NCI-H69 (cell line): Measurements from ENCODE around the gene SVOP.
"Not testable (repeated sequence)": the region's sequence is repeated elsewhere in the genome, so short reads cannot be mapped to it uniquely, and the experiment has no call there.

Experiments used
- DNase-seq: peaks from one replicate; lab custom pipeline; 2025; lab: John Stamatoyannopoulos, UW

Gene SVOP

GRCh38 chr12:109033239-109034196, 12.7 kb upstream of the SVOP start:
- DNase-seq: peak; percentile 41

GRCh38 chr12:109029411-109029810, 8.5 kb upstream of the SVOP start:
- no peak for DNase-seq

GRCh38 chr12:109028624-109029023, 7.8 kb upstream of the SVOP start:
- not testable (repeated sequence) for DNase-seq

GRCh38 chr12:109027767-109028166, 6.9 kb upstream of the SVOP start:
- DNase-seq: no peak

- peak; percentile 66 for DNase-seq
These were observed 597 bp downstream of the SVOP start for GRCh38 chr12:109020146-109020795.

- DNase-seq: peak; percentile 53
These were observed 2.6 kb downstream of the SVOP start for GRCh38 chr12:109018296-109018695.

GRCh38 chr12:109016978-109017377, 3.9 kb downstream of the SVOP start:
- no peak for DNase-seq

- DNase-seq: no peak
These were observed 4.9 kb downstream of the SVOP start for GRCh38 chr12:109016016-109016415.

- DNase-seq: no peak
These were observed 5.7 kb downstream of the SVOP start for GRCh38 chr12:109014984-109015765.

- no peak for DNase-seq
These were observed 10.6 kb downstream of the SVOP start for GRCh38 chr12:109010259-109010658.

GRCh38 chr12:109009766-109010165, 11.1 kb downstream of the SVOP start:
- no peak for DNase-seq

- no peak for DNase-seq
These were observed 16.9 kb downstream of the SVOP start for GRCh38 chr12:109004017-109004416.

GRCh38 chr12:108996320-108996719, 24.5 kb downstream of the SVOP start:
- DNase-seq: no peak

- peak; percentile 21 for DNase-seq
These were observed 25.4 kb downstream of the SVOP start for GRCh38 chr12:108995370-108995992.

- not testable (repeated sequence) for DNase-seq
These were observed 30.8 kb downstream of the SVOP start for GRCh38 chr12:108990103-108990502.

- no peak for DNase-seq
These were observed 31.5 kb downstream of the SVOP start for GRCh38 chr12:108989376-108989775.

GRCh38 chr12:108985750-108986149, 35.1 kb downstream of the SVOP start:
- DNase-seq: no peak

- no peak for DNase-seq
These were observed 37.6 kb downstream of the SVOP start for GRCh38 chr12:108983227-108983626.

GRCh38 chr12:108982621-108983219, 38.1 kb downstream of the SVOP start:
- no peak for DNase-seq

GRCh38 chr12:108981835-108982234, 39.0 kb downstream of the SVOP start:
- no peak for DNase-seq

GRCh38 chr12:108980831-108981618, 39.8 kb downstream of the SVOP start:
- DNase-seq: no peak
